ENCODE data around the gene F13B. TPM values are rescaled to one million over a fixed set of nuclear protein-coding genes. Genes with fewer than 3 reads are reported as not detected.
"Not testable (repeated sequence)": the region's sequence is repeated elsewhere in the genome, so short reads cannot be mapped to it uniquely, and the experiment has no call there.

The F13B gene
- total RNA-seq, 3 donors from 2014 or later: not detected

- H3K9me3 ChIP-seq: no peaks in the 10 kb centered on the region
- TF ChIP-seq CTCF (IDR thresholded peaks at IDR 0.05): no peak
- H3K4me1 ChIP-seq (ENCODE audit: low read depth): no peaks in the 10 kb centered on the region
- ATAC-seq: no peak
- DNase-seq: no peak
- H3K36me3 ChIP-seq (ENCODE audit: low read depth): no peaks in the 10 kb centered on the region
- intact Hi-C loops (cut with DNase I, micrococcal nuclease): no loop called here
- H3K4me3 ChIP-seq: no peak overlapping the region
Observed at GRCh38 chr1:197100677-197101076, 33.6 kb upstream of the F13B start.

GRCh38 chr1:197099444-197099843 is 32.4 kb upstream of the F13B start:
- no peaks in the 10 kb centered on the region for H3K4me1 ChIP-seq (ENCODE audit: low read depth)
- no peaks in the 10 kb centered on the region for H3K9me3 ChIP-seq
- H3K4me3 ChIP-seq: no peak overlapping the region
- DNase-seq (no peak), ATAC-seq (no peak)
- intact Hi-C loops (cut with DNase I, micrococcal nuclease): no loop called here
- TF ChIP-seq CTCF (IDR thresholded peaks at IDR 0.05): no peak
- no peaks in the 10 kb centered on the region for H3K36me3 ChIP-seq (ENCODE audit: low read depth)

GRCh38 chr1:197096971-197097370 is 29.9 kb upstream of the F13B start:
- H3K9me3 ChIP-seq; intact Hi-C loops (cut with DNase I, micrococcal nuclease); H3K4me1 ChIP-seq (ENCODE audit: low read depth); H3K36me3 ChIP-seq (ENCODE audit: low read depth); DNase-seq; H3K4me3 ChIP-seq; ATAC-seq: not testable (repeated sequence)

GRCh38 chr1:197096137-197096536 is 29.1 kb upstream of the F13B start:
- intact Hi-C loops (cut with DNase I, micrococcal nuclease): no loop called here
- ATAC-seq: no peak
- Histone ChIP-seq H3K4me1 (ENCODE audit: low read depth) (no peaks in the 10 kb centered on the region), H3K36me3 (ENCODE audit: low read depth) (no peaks in the 10 kb centered on the region), H3K4me3 (no peak overlapping the region), H3K9me3 (no peaks in the 10 kb centered on the region)
- peak in 1 of 3 donors; percentile 8 for DNase-seq
- TF ChIP-seq CTCF (IDR thresholded peaks at IDR 0.05): no peak

- Histone ChIP-seq H3K9me3 (no peaks in the 10 kb centered on the region), H3K4me3 (no peak overlapping the region), H3K36me3 (ENCODE audit: low read depth) (no peaks in the 10 kb centered on the region), H3K4me1 (ENCODE audit: low read depth) (no peaks in the 10 kb centered on the region)
- intact Hi-C loops (cut with DNase I, micrococcal nuclease): no loop called here
- no peak for DNase-seq
- ATAC-seq: no peak
- no peak for TF ChIP-seq CTCF (IDR thresholded peaks at IDR 0.05)
Observed at GRCh38 chr1:197093226-197093885, 26.3 kb upstream of the F13B start.

GRCh38 chr1:197092491-197093023 is 25.5 kb upstream of the F13B start:
- ATAC-seq (no peak), DNase-seq (no peak)
- Histone ChIP-seq H3K4me3 (no peak overlapping the region), H3K9me3 (no peaks in the 10 kb centered on the region), H3K36me3 (ENCODE audit: low read depth) (no peaks in the 10 kb centered on the region), H3K4me1 (ENCODE audit: low read depth) (no peaks in the 10 kb centered on the region)
- no peak for TF ChIP-seq CTCF (IDR thresholded peaks at IDR 0.05)
- intact Hi-C loops (cut with DNase I, micrococcal nuclease): no loop called here

Measured in mucosa of descending colon (tissue), 3 donors.